CD14-positive monocyte (primary cell): ENCODE measurements around the gene B3GAT2. TPM values are rescaled to one million over a fixed set of nuclear protein-coding genes. Genes with fewer than 3 reads are reported as not detected.

Experiments used
- DNase-seq, 3 donors: peaks; one replicate each; pipeline ENCODE4 v3.0.0-alpha.2; 2011 to 2022
- H2AFZ ChIP-seq: 2 replicates; pipeline ENCODE4 v1.6.0; 2012; ENCODE audit warnings: mild to moderate bottlenecking, low read depth, low read length, inconsistent platforms; ENCODE audit not compliant: insufficient read depth, poor library complexity, severe bottlenecking
- H3K27ac ChIP-seq, 2 donors: 1 replicate in 1 of 2; 2 replicates in 1 of 2; pipeline ENCODE4 v1.5.1; 2012 to 2013; ENCODE audit warnings: low read length in 2 of 2, control low read depth in 1 of 2, inconsistent platforms in 1 of 2, low read depth in 1 of 2, mild to moderate bottlenecking in 1 of 2
- H3K27me3 ChIP-seq, 2 donors: one replicate each; pipeline versions ENCODE4 v1.6.0 to v1.6.1; 2011 to 2013; ENCODE audit warnings: low read length in 2 of 2; ENCODE audit not compliant: control insufficient read depth in 2 of 2, insufficient read depth in 2 of 2
- H3K36me3 ChIP-seq, 2 donors: replicated peaks in 1 of 2; 1 replicate in 1 of 2; 2 replicates in 1 of 2; pipeline versions ENCODE4 v1.5.1 to v1.6.1; 2012 to 2013; ENCODE audit warnings: low read length in 2 of 2, control low read depth in 1 of 2, inconsistent platforms in 1 of 2, mild to moderate bottlenecking in 1 of 2; ENCODE audit not compliant: insufficient read depth in 2 of 2, control insufficient read depth in 1 of 2
- H3K4me1 ChIP-seq, 2 donors: 1 replicate in 1 of 2; 2 replicates in 1 of 2; pipeline versions ENCODE4 v1.5.1 to v1.6.1; 2012 to 2013; ENCODE audit warnings: low read length in 2 of 2, control low read depth in 1 of 2, inconsistent platforms in 1 of 2, mild to moderate bottlenecking in 1 of 2, moderate library complexity in 1 of 2; ENCODE audit not compliant: insufficient read depth in 2 of 2, control insufficient read depth in 1 of 2
- H3K4me2 ChIP-seq: replicated peaks from 2 replicates; pipeline ENCODE3; 2012; ENCODE audit warnings: low read length, moderate library complexity, mild to moderate bottlenecking; ENCODE audit not compliant: poor library complexity, severe bottlenecking; ENCODE audit errors: extremely low read depth
- H3K4me3 ChIP-seq, 3 experiments: fragments of 200-600 bp in 1 of 3; sonication (generic) in 1 of 3; replicated peaks in 1 of 3; 1 replicate in 2 of 3; 2 replicates in 1 of 3; pipeline ENCODE4 v1.5.1; 2011 to 2013; ENCODE audit warnings: low read length in 3 of 3, mild to moderate bottlenecking in 3 of 3, control low read depth in 2 of 3, low read depth in 2 of 3, inconsistent platforms in 1 of 3, moderate library complexity in 1 of 3
- H3K79me2 ChIP-seq: 2 replicates; pipeline ENCODE4 v1.6.0; 2012; ENCODE audit warnings: mild to moderate bottlenecking, control low read depth, inconsistent platforms, low read length, moderate library complexity; ENCODE audit not compliant: insufficient read depth
- H3K9ac ChIP-seq: 2 replicates; pipeline ENCODE4 v1.6.0; 2017; ENCODE audit warnings: low read length, mild to moderate bottlenecking; ENCODE audit not compliant: insufficient read depth, poor library complexity, severe bottlenecking
- H3K9me3 ChIP-seq, 2 donors: replicated peaks in 1 of 2; 1 replicate in 1 of 2; 2 replicates in 1 of 2; pipeline versions ENCODE4 v1.5.1 to v1.6.1; 2012 to 2013; ENCODE audit warnings: low read length in 2 of 2, control low read depth in 1 of 2; ENCODE audit not compliant: control insufficient read depth in 1 of 2, insufficient read depth in 1 of 2
- H4K20me1 ChIP-seq: 2 replicates; pipeline ENCODE4 v1.6.0; 2012; ENCODE audit warnings: mild to moderate bottlenecking, low read length, control low read depth, moderate library complexity; ENCODE audit not compliant: insufficient read depth
- H3K27ac Mint-ChIP-seq, 7 donors: one replicate each; pipeline ENCODE4 v1.8.0; 2020; ENCODE audit warnings: mild to moderate bottlenecking in 7 of 7, mixed read lengths in 7 of 7, moderate library complexity in 6 of 7, inconsistent platforms in 2 of 7
- H3K27me3 Mint-ChIP-seq, 3 donors: one replicate each; pipeline ENCODE4 v1.8.0; 2021 to 2022; ENCODE audit warnings: low read depth in 3 of 3, mild to moderate bottlenecking in 3 of 3, mixed read lengths in 3 of 3, moderate library complexity in 3 of 3, inconsistent platforms in 1 of 3
- H3K36me3 Mint-ChIP-seq, 2 donors: one replicate each; pipeline ENCODE4 v1.8.0; 2020; ENCODE audit warnings: mixed read lengths in 2 of 2, inconsistent platforms in 1 of 2, mild to moderate bottlenecking in 1 of 2
- H3K4me1 Mint-ChIP-seq: one replicate; pipeline ENCODE4 v1.8.0; 2020; ENCODE audit warnings: mild to moderate bottlenecking, mixed read lengths
- H3K4me3 Mint-ChIP-seq, 2 donors: one replicate each; pipeline ENCODE4 v1.8.0; 2020; ENCODE audit warnings: mild to moderate bottlenecking in 2 of 2, mixed read lengths in 2 of 2, moderate library complexity in 1 of 2
- H3K9me3 Mint-ChIP-seq, 7 donors: one replicate each; pipeline ENCODE4 v1.8.0; 2020 to 2022; ENCODE audit warnings: mixed read lengths in 7 of 7, mild to moderate bottlenecking in 6 of 7, moderate library complexity in 6 of 7, inconsistent platforms in 2 of 7
- CTCF ChIP-seq: fragments of 200-600 bp; IDR thresholded peaks from one replicate; pipeline ENCODE4 v1.8.0; 2022; ENCODE audit warnings: antibody characterized with exemption, mild to moderate bottlenecking
- WGBS: methylation state at CpG from one replicate; pipeline ENCODE4 v1.1.5; 2013; ENCODE audit warnings: missing lambda C conversion rate; ENCODE audit not compliant: insufficient coverage; 5-methylcytosine and 5-hydroxymethylcytosine counted together
- intact Hi-C, 2 donors: fragments of 100-400 bp; cut with micrococcal nuclease; formaldehyde crosslinking; loops; one replicate each; pipeline versions ENCODE4 v1.15.0 to v1.15.1; 2023
- polyA plus RNA-seq, 3 donors: library from polyadenylated mRNA; depleted of rRNA in 1 of 3; unstranded in 2 of 3; stranded (reverse) in 1 of 3; fragments of 300-500 nt in 2 of 3; fragments of >200 nt in 1 of 3; fragmentation: Illumina TruSeq in 2 of 3; gene quantifications; 1 replicate in 2 of 3; 2 replicates in 1 of 3; pipeline ENCODE4 v1.2.3, GENCODE V29; 2012 to 2021

B3GAT2 gene
- polyA plus RNA-seq, 3 donors = 0.03 to 0.05 TPM; not detected in 1

DNA sequence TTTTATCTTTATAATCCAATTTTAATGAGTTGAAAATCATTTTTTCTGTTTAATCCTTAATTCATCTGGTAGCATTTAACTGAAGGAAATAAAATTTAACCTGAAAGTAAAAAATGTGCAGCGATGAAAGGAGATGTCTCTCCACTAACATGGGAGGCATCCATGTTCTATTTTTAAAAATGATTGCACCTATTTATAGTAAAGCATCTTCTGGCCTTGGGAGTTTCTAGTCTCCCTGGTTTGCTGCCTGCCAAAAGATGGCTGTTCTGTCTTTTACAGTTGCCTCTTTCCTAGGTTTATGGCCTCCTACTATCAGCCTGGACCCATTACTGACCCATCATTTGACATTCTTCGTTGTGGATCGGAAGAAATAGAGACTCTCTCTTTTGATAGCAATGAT is 143.0 kb downstream of the B3GAT2 start:
- Mint-ChIP-seq H3K36me3 (peaks cover 10 to 11% of the 10 kb centered on the region in 2 donors), H3K9me3 (peaks cover 0 to 1% (median 0%) of the 10 kb centered on the region in 7 donors), H3K27ac (no peak overlapping the region), H3K4me3 (no peak overlapping the region), H3K4me1 (no peaks in the 10 kb centered on the region), H3K27me3 (peaks cover 0 to 1% (median 0%) of the 10 kb centered on the region in 3 donors)
- Histone ChIP-seq H3K4me2 (no peak overlapping the region), H3K4me3 (no peak overlapping the region), H3K27me3 (no peaks in the 10 kb centered on the region), H3K27ac (no peak overlapping the region), H3K36me3 (peaks cover 2 to 22% of the 10 kb centered on the region in 2 donors), H2AFZ (no peak overlapping the region), H3K79me2 (no peaks in the 10 kb centered on the region), H3K4me1 (no peaks in the 10 kb centered on the region), H4K20me1 (no peaks in the 10 kb centered on the region), H3K9me3 (no peaks in the 10 kb centered on the region), H3K9ac (no peak overlapping the region)
- TF ChIP-seq CTCF = no peak
- intact Hi-C loops = no loop called here
- no peak for DNase-seq
- no CpG with 5 or more reads among the region's 3 CpGs for WGBS

DNA sequence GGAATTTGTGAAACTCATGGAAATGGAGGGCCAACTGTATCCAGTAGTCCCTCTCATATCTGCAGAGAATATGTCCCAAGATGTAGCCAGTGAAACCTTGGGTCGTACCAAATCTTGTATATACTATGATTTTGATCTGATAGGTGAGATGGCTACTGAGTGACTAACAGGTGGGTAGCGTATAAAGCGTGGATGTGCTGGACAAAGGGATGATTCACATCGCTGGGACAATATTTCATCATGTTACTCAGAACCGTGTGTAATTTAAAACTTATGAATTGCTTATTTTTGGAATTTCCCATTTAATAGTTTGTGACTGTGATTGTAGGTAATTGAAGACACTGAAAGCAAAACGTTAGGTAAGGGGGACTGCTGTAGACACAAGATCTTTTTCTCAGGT is 145.1 kb downstream of the B3GAT2 start:
- no peak overlapping the region for H3K4me3 Mint-ChIP-seq
- no peak overlapping the region for H3K27ac ChIP-seq
- H3K4me1 ChIP-seq = no peaks in the 10 kb centered on the region
- H3K27me3 Mint-ChIP-seq = peaks cover 0 to 1% (median 0%) of the 10 kb centered on the region in 3 donors
- no peaks in the 10 kb centered on the region for H3K9me3 Mint-ChIP-seq
- intact Hi-C loops = no loop called here
- TF ChIP-seq CTCF = no peak
- DNase-seq = peak in 1 of 3 donors; percentile 3
- peaks cover 14 to 17% of the 10 kb centered on the region in 2 donors for H3K36me3 Mint-ChIP-seq
- no peaks in the 10 kb centered on the region for H3K27me3 ChIP-seq
- no peaks in the 10 kb centered on the region for H3K4me1 Mint-ChIP-seq
- no peak overlapping the region for H3K4me3 ChIP-seq
- no peaks in the 10 kb centered on the region for H3K79me2 ChIP-seq
- H4K20me1 ChIP-seq = no peaks in the 10 kb centered on the region
- H2AFZ ChIP-seq = no peak overlapping the region
- no peak overlapping the region for H3K27ac Mint-ChIP-seq
- H3K9me3 ChIP-seq = no peaks in the 10 kb centered on the region
- peaks cover 2 to 29% of the 10 kb centered on the region in 2 donors for H3K36me3 ChIP-seq
- 98% methylated on average over 6 of the region's 6 CpGs for WGBS
- no peak overlapping the region for H3K9ac ChIP-seq
- no peak overlapping the region for H3K4me2 ChIP-seq
